M059J (cell line): ENCODE data around the gene ELP4. TPM values are rescaled to one million over a fixed set of nuclear protein-coding genes. Genes with fewer than 3 reads are reported as not detected.
"Not testable (repeated sequence)": the region's sequence is repeated elsewhere in the genome, so short reads cannot be mapped to it uniquely, and the experiment has no call there.

Source experiments
- DNase-seq: peaks from one replicate; pipeline ENCODE4 v3.0.0-alpha.2; 2012; ENCODE audit warnings: low read depth
- total RNA-seq: library from RNA; depleted of rRNA; stranded (reverse); fragments of >200 nt; shearing (Covaris generic); gene quantifications from 2 replicates; pipeline ENCODE4 v1.2.3, GENCODE V29; 2014

ELP4 gene
- total RNA-seq, 1 experiment from 2014 or later = 60.0 TPM

GRCh38 chr11:31646216-31646615, 136.6 kb downstream of the ELP4 start:
- peak; percentile 34 for DNase-seq

- no peak for DNase-seq
Observed at GRCh38 chr11:31649129-31649966, 139.8 kb downstream of the ELP4 start.

- DNase-seq = no peak
Observed at GRCh38 chr11:31651208-31651607, 141.6 kb downstream of the ELP4 start.

- DNase-seq = no peak
Observed at GRCh38 chr11:31651822-31652221, 142.3 kb downstream of the ELP4 start.

- DNase-seq = no peak
Observed at GRCh38 chr11:31652528-31652927, 143.0 kb downstream of the ELP4 start.

GRCh38 chr11:31655483-31655882, 145.9 kb downstream of the ELP4 start:
- DNase-seq = peak; percentile 98

GRCh38 chr11:31656051-31656450, 146.5 kb downstream of the ELP4 start:
- DNase-seq = peak; percentile 65

- peak; percentile 27 for DNase-seq
Observed at GRCh38 chr11:31657091-31657490, 147.5 kb downstream of the ELP4 start.

GRCh38 chr11:31664129-31664528, 154.6 kb downstream of the ELP4 start:
- no peak for DNase-seq

GRCh38 chr11:31664954-31665353, 155.4 kb downstream of the ELP4 start:
- no peak for DNase-seq

- no peak for DNase-seq
Observed at GRCh38 chr11:31671681-31672080, 162.1 kb downstream of the ELP4 start.

GRCh38 chr11:31673108-31673507, 163.5 kb downstream of the ELP4 start:
- not testable (repeated sequence) for DNase-seq

- DNase-seq = no peak
Observed at GRCh38 chr11:31676280-31676982, 166.9 kb downstream of the ELP4 start.

- no peak for DNase-seq
Observed at GRCh38 chr11:31680770-31681169, 171.2 kb downstream of the ELP4 start.

- no peak for DNase-seq
Observed at GRCh38 chr11:31687256-31687655, 177.7 kb downstream of the ELP4 start.

- no peak for DNase-seq
Observed at GRCh38 chr11:31687861-31688260, 178.3 kb downstream of the ELP4 start.

GRCh38 chr11:31689559-31689958, 180.0 kb downstream of the ELP4 start:
- DNase-seq = no peak

GRCh38 chr11:31690041-31690440, 180.5 kb downstream of the ELP4 start:
- no peak for DNase-seq

- no peak for DNase-seq
Observed at GRCh38 chr11:31690516-31690915, 180.9 kb downstream of the ELP4 start.

GRCh38 chr11:31692466-31692865, 182.9 kb downstream of the ELP4 start:
- no peak for DNase-seq

- DNase-seq = not testable (repeated sequence)
Observed at GRCh38 chr11:31697049-31697448, 187.5 kb downstream of the ELP4 start.

GRCh38 chr11:31699066-31699465, 189.5 kb downstream of the ELP4 start:
- DNase-seq = no peak

- DNase-seq = peak; percentile 58
Observed at GRCh38 chr11:31702966-31703365, 193.4 kb downstream of the ELP4 start.
